Activated CD4-positive, alpha-beta T cell treated with anti-CD3 and anti-CD28 coated beads, Interleukin-2, Interleukin-6, amounts not matched to agents 100 ng/mL and 50 ng/mL, durations not matched to agents 16 hours and 8 hours (primary cell): ENCODE results near the gene COL19A1.
"Not testable (repeated sequence)": the region's sequence is repeated elsewhere in the genome, so short reads cannot be mapped to it uniquely, and the experiment has no call there.

Experiments used
- DNase-seq: peaks from one replicate; pipeline ENCODE4 v3.0.0-alpha.2; 2020

Gene COL19A1

DNA sequence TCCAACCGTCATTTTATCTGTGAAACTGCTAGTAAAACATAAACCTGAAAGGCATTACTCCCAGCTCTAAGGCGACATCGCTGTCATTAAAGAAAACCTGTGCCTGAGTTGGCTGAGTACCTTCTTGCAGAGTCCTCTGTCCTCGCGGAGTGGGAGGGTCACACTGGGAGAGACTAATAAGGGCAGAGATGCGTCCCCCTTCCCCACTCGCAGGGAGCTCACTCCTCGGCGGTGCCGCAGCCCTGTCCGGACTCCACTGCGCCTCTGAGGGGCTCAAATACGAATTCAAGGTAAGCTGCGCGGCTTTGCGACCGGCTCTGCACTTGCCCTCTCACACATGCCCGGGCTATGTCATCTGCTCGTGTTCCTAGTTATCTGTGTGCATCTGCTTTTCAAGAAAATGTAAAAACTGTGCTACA lies at the start of gene COL19A1:
COL19A1 (plus strand) TSS at position 206 of the 419 bp plus-strand sequence. CDS start 13,012 bp downstream, outside the sequence.
- peak; percentile 19 for DNase-seq

DNA sequence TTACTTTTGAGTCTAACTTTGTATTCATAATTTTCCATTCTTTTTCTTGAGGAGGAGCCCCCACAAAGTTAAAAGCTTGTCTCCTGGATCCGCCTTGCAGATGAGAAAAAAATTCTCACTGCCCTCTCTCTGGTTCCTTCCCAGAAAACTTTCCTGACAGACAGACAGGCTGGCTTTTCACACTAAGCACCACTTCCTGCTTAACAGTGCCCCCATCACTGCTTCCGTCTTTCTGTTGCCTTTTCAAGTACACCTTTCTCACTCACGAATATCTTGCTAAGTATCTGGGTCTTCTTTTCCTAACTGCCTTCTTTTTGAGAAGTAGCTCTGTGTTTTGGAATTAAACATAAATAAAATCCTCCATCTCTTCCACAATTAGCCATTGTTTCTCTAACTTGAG lies 49.8 kb upstream of the COL19A1 start:
- DNase-seq, result peak; percentile 16

DNA sequence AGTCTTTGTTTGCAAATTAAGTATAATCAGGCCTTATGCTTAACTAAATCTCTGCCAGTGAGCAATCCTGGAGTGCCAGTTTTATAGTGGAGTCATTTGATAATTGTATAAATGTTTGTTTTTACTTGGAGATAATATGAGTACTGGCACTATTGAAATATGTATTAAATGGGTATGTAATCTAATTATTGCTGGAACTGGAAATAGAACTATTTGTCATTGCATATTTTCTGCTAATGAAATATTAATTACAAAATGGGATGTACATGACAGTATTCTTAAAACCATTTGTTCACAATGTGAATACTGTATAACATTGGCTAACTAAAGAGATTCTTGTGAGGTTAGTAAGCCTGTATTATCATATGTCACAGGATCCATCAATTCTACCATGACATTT lies 49.0 kb upstream of the COL19A1 start:
- DNase-seq, result no peak

DNA sequence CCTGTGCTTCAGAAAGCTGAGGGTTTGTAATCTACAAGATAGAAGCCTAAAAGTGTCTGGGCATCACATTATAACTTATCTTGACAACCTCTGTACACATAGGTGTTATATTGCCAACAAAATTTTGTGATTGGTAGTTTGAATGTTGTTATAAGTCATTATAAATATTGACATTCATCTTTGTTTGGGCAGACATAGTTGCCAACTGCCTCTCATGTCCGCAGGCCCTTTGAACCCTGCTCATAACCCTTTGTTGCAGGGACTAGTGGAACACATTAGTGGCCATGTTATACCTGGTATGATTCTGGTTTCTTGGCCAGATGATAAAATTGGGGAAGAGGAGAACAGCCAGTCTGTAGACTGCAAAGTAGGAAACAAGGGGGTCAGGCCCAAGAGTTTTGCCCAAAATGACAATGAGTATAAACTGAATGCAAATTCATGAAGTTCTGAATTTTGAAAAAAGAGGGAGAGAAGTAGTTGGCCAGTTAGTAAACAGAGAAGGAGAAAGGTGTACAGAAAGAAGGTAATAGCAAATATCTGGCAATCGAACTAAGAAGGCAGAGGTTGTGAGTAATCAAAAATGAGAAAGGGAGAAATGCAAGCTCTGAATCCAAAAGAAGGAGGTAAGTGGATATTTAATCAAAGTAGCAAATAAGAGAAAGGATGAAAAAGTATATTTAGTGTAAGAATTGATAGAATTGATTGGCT lies 48.0 kb upstream of the COL19A1 start:
- DNase-seq, result no peak

DNA sequence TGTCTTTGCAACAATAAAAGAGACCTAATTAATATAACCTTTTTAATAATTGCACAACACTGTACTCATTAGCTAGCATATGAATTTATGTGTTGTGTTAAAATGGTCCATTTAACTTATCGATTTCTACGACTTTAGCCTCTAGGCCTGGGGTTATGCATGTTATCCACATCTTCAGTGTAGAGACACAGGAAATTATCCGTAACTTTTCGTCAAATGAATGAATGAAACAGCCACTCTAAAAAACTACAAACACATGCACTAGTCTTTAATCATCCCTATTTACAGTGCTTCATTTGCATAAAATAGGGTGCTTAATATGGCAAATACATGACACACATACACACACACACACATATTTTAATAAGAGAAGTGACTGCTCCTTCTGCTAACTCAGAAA lies 47.2 kb upstream of the COL19A1 start:
- no peak for DNase-seq

DNA sequence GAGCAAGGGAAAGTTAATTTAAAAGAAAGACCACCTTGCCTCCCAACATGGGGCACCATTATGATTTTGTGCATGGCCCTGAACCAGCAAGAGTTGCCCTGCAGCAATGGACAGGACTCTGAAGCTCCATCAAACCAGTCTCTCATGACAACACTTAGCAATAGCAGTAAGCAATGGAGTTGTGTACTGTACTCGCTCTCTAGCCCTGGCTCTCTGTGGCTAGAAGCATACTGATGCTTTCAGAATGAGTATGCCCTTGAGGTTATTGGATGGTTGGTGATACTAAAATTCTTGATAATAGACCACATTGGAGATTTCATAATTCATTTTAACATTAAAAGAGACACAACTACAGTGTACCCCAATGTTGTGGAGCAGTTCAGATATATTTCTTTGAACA lies 46.3 kb upstream of the COL19A1 start:
- DNase-seq, result peak; percentile 8

DNA sequence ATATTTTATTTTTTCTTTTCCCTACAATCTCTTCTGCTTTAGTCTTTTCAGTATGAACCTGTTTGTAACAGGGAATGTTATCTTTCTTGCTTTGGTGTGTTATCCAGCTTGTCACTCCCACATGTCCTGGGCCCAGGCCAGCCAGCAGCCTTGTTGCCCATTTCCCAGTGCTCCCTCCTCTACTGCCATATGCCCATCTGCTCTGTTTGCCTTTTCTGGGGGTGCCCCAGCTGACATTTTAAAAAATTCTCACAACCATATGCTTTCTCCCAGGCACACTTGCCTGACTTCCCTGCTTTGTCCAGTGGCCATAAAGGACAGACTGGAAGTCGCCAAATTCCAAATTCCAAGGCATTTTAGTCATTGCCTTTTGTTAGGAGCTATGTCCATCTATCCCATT lies 45.9 kb upstream of the COL19A1 start:
- DNase-seq, result no peak

DNA sequence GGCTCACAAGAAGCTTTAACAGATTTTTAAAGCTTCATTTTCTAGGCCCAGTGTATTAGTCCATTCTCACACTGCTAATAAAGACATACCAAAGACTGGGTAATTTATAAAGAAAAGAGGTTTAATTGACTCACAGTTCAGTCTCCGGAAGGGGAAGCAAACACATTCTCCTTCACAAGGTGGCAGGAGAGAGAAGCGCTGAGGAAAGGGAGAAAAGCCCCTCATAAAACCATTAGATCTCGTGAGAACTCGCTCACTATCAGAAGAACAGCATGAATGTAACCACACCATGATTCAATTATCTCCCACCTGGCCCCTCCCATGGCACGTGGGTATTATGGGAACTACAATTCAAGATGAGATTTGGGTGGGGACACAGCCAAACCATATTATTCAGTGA lies 42.0 kb upstream of the COL19A1 start:
- not testable (repeated sequence) for DNase-seq

DNA sequence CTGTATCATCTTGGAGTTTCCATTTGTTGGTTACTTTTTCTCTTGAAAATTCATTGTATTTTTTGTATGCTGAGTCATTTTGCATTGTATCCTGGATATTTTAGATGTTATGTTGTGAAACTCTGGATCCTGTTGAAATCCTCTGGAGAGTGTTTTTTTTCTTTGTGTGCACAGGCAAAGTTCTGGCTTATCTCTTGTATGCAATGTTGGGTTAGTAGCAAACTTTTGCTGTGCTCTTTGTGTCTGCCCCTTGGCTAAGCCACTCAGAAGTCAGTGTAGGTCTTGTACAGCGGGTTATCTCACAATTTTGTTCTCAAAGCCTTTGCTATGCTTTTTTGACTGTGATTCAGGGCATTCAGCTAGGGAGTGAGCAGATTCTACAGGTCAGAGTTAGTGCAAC lies 40.5 kb upstream of the COL19A1 start:
- no peak for DNase-seq

DNA sequence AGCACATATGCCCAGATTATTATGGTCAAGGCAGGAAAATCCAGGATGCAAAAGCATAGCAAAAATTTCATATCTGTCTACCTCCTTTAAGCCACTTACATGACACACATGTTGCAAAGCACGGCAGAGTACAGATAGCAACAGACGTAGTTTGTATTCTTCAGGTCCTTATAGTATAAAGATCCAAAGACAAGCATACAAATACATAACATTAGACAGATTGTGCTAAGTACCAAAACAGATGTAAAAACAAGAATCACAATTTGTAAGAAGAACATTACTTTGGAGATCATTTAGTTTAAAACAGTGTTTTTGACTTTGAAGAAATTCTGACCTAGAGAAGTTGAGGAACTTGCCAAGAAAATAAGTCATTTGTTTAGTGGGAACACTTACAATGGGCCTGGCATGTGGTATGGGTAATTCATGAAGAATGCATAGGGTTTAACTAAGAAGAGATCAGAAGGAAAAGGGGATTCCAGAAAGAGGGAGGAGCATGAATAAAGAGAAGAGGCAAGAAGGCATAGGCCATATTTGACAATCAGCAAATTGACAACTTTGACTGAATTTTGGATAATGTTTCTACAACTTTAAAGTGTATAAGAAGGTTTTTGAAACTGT lies 39.0 kb upstream of the COL19A1 start:
- no peak for DNase-seq

DNA sequence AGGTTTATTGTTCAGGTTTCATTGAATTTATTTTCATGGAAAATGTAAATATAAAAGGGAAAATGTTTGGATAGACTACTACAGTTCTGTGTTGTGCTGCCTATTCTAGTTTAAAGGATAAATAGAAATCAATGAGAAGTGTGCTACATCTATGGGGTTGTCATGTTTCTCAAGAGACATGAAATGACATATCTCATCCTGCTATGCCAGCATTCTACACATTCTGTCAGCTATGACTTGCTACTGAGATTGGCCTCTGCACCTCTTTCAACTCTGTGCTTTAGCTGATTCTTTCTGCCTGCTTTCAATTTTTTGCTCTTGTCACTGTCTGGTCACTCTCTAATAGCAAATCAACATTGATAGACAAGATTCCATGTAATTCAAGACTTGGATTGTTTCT lies 33.8 kb upstream of the COL19A1 start:
- DNase-seq, result no peak

DNA sequence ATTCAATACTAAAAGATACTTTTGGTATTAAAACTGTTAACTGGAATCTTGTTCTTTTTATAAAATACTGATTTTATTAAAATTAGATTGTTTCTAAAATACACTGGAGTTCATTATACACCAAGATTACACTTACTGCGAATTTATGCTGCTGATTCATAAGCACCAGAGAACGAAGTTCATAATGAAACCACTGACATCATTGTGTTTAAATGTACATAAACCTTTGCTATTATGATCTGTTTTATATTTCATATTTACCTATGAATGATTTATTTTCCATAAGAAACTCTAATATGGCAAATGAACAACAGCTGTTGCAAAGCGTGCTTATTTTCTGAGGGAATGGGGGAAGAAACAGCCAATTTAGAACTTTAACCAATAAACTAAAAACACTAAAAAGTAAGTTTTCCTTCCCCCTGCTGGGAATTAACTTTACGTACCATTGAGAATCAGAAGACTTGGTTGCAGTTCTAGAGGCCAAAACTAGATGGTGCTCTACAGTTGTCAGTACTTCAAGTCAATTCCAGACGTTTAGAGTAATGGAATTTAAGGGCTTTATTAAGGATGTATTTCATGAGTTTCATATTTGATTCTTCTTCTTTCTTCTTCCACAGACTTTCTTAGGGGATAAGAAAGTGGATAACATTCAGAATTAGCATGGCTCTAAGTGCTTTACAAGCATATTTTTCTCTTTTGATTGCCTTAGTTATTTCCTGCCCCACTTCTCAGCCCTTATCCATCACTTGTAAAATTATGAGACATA lies 30.8 kb upstream of the COL19A1 start:
- DNase-seq, result peak; percentile 37

DNA sequence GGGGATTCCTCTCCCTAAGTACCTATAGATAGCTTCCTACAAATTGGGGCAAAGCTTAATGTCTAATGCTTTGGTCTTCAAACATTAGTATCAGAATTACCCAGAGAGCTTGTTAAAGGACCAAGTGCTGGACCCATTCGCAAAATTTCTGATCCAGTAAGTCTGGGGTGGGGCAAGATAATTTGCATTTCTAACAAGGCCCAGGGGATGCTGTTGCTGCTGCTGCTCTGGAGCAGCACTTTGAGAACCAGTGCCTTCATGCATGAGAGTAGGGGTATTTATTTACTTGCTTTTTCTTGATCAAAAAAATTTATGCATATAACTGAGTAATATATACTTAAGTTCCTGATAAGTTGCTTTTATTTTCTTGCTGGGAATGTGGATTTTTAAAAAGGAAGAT lies 24.5 kb upstream of the COL19A1 start:
- no peak for DNase-seq

DNA sequence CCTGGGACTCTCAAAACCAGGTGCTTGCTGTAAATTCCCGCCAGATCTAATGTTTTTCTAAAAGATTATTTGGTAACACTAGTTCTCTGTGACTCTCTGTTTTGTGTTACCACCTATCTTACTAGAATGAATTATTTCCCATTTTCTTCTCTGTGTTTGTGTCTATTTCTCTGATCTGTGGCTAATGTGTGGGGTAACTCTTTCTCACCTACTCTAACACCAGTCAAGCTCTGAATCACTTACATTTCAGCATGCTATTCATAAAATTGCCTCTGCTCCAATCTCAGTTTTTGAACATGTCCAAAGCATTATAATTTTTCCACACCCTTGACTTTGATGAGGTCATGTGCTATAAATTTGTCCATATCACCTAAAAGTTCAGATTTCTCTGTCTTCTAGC lies 23.2 kb upstream of the COL19A1 start:
- no peak for DNase-seq

DNA sequence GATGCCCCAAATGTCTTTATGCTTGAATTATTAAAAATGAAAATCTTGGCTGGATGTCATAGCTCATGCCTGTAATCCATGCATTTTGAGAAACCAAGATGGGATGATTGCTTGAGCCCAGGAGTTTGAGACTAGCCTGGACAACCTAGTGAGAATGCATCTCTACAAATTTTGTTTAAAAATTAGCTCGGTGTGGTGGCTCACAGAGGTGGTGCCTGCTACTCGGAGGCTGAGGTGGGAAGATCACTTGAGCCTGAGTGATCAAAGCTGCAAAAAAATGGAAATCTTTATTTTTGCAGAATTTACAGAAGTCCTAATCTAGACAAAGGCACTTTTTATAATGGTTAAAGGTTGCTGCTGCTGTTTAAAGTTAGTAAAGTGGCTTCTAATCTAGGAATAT lies 20.0 kb upstream of the COL19A1 start:
- no peak for DNase-seq

DNA sequence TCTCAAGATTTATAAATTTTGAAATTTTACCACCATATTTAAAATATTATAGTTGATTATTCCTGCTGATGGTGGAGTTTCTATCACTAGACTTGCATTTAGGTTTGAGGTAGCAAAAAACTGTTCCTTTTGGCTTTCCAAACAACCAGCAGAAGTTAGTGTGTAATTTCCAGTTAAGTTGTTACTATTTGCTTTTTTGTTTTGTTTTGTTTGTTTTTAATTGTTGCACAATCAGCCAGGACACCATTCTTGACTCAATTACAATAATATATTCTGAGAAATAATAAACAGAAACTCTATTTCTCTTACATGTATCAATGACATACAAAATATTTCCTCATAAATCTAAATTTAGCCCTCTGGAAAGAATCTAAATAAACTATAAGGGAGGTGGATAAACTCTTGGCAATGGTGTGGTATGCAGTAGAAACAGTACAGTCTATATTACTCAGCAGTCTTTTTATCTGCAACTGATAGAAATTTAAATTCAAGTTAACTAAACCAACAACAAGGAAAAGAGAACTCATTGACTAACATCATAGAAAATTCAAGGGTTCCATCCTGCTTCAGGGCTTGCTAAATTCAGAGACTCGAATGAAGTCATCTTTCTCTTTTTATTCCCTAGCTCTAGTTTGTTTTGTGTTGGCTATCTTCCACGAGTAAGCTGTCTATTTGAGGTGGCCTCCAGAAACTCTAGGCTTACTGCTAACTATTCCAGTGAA lies 19.4 kb upstream of the COL19A1 start:
- no peak for DNase-seq

DNA sequence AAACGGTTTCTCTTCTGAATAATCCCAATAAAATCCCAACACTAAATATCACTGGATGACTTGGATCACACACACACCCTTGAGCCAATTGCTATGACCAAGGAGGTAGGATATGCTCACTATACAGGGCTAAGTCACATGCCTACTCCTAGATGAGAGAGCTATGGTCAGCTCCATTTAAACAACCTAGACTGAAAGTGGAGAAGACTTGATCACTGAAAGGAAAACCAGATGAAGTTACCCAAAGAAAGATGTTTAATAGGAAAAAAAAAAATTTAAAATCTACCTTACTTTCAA lies 18.9 kb upstream of the COL19A1 start:
- DNase-seq, result no peak

DNA sequence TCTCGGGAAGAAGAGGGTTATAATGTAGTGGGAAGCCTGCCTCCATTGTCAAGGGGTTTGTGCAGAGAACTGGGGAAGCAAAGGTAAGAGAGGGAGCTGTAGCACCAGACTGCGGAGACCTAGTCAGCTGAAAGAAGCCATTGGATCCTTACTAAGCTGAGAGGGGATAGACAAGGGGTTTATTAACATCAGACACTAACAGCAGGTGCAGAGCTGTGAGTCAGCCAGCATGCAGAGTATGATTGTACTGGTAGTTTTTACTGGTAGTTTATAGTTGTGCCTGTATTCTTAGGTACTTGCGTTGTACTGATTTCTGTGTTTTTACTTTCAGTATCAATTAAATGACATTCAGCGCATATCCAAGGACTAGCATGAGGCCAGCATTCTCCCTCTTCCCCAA lies 17.8 kb upstream of the COL19A1 start:
- DNase-seq, result no peak

DNA sequence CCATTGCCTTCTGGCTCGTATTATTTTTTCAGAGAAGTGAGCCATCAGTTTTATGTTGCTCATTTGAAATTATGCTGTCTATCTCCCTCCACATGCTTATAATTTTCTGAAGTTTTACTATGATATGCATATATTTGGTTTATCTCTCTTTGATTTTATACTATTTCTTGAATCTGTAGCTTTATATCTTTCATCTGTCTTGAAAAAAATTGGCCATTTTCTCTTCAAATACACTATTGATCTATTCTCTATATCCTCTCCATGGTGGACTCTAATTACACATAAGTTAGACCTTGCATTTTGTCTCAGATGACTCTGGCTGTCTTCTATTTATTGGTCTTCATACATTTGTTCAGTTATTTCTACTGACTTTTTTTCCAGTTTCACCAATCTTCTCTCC lies 13.7 kb upstream of the COL19A1 start:
- no peak for DNase-seq

DNA sequence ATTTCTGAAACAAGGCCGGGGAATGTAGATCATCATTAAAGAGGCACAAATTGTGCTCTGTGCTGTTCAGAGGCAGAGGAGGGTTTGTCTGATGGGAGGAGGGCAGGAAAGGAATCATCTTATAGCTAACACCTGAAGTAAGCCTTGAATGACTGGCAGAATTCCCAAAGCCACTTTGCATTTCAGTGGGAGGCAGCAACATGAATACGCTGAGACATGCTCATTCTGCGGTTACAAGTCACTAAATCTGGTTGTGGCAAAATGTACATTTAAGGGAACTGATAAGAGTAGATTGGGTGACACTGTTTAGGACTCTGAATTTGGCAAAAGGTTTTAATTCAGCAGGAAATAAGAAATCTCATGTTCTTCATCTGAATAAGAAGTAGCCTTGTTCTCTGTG lies 4.4 kb upstream of the COL19A1 start:
- no peak for DNase-seq

DNA sequence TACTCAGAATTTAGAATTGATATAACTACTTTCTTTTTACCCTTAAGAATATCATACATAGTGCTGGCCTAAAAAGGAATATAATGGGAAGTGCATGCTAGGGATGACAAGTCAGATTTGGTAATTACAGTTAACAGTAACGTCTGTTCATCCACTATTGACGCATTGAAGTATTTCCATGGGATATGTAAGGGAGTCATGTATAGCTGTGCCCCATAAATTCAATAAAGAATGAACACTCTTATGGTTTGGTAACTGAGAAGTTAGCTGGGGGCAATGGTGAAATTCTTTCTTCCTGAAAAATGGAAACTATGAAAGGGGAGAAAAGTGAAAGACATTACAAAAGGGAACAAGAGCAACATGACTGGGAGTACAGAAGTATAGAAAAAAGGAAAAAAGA lies 2.6 kb upstream of the COL19A1 start:
- no peak for DNase-seq

DNA sequence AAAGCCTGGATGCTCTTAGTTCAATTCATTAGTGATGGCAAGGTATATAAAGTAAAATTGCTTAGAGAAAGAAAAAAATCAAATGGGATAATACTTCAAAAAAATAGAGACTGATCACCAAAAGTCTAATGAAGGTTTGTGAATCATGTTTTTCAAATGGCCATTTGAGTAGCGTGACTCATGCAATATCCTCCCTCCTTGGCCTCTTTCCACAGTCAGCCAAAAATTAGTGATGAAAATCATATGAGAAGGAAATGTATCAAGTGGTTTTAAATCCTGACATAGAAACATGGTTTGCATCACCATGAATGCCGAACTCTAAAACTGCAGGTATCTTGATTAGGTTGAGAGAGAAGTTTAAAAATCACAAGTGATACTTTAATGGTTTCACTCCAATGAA lies 1.2 kb upstream of the COL19A1 start:
- DNase-seq, result no peak

DNA sequence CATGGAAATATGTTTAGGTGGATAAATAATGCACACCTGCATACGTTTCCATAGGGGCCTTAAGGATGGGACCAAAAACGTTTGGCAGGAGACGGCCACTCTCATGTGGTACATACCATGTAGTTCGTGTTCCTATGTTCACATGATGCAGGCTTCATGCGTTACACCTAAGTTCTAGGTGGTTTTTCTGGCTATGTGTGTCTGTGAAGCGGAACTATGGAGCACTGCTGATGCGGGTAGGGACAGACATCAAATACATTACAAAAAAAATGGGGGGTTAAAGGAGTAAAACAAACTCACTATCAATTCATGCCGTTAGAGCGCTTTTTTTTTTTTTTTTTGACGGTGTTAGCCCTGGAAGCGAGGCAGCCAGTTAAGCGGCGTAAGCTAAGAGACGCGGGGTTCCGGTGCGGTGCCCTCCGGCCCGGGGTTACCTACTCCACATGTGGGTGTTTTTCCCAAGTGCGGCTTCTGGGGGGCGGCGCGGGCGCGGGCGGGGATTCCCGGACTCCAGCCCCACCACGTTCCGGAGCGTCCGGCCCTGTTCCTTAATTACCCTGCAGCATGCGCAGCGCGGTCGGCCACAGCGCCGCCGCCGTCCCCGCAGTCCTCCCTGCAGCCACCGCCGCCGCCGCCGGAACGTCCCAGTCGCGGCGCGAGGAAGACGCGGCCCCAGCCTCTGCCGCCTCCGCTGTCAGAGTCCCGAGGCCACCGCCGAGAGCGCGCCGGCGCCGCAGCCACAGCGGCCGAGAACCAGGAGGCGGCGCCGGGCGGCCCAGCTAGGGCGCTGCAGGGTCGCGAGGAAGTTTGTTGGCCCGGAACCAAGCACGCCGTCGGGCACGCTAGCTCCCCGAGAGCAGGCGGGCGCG lies 648 bp downstream of the COL19A1 start:
- peak; percentile 62 for DNase-seq
